Stimulated activated naive B cell treated with anti-CD40 and anti-IgM and Interleukin-4, amounts not matched to agents 10 μg/mL and 1 μg/mL and 100 μg/mL, for 72 hours (primary cell): ENCODE measurements around the gene PHACTR3.

Source experiments
- ATAC-seq, 2 donors: fragments of 150-1000 bp; cut with Tn5 transposase; replicated peaks; 2 replicates each; pipeline ENCODE4 v1.10.0; 2021; ENCODE audit warnings: moderate library complexity in 1 of 2
- DNase-seq: peaks from one replicate; pipeline ENCODE4 v3.0.0; 2021
- H3K27ac Mint-ChIP-seq: one replicate; pipeline ENCODE4 v1.8.0; 2022; ENCODE audit warnings: mild to moderate bottlenecking, mixed read lengths
- H3K27me3 Mint-ChIP-seq, 2 donors: one replicate each; pipeline ENCODE4 v1.8.0; 2022; ENCODE audit warnings: mixed read lengths in 2 of 2
- H3K36me3 Mint-ChIP-seq, 2 donors: one replicate each; pipeline ENCODE4 v1.8.0; 2022; ENCODE audit warnings: mixed read lengths in 2 of 2, mild to moderate bottlenecking in 1 of 2
- H3K4me1 Mint-ChIP-seq, 2 donors: one replicate each; pipeline ENCODE4 v1.8.0; 2022; ENCODE audit warnings: mixed read lengths in 2 of 2, mild to moderate bottlenecking in 1 of 2
- H3K4me3 Mint-ChIP-seq, 2 donors: one replicate each; pipeline ENCODE4 v1.8.0; 2022; ENCODE audit warnings: mild to moderate bottlenecking in 2 of 2, mixed read lengths in 2 of 2, moderate library complexity in 1 of 2
- H3K9me3 Mint-ChIP-seq, 2 donors: one replicate each; pipeline ENCODE4 v1.8.0; 2022; ENCODE audit warnings: mixed read lengths in 2 of 2, mild to moderate bottlenecking in 1 of 2

The PHACTR3 gene

DNA sequence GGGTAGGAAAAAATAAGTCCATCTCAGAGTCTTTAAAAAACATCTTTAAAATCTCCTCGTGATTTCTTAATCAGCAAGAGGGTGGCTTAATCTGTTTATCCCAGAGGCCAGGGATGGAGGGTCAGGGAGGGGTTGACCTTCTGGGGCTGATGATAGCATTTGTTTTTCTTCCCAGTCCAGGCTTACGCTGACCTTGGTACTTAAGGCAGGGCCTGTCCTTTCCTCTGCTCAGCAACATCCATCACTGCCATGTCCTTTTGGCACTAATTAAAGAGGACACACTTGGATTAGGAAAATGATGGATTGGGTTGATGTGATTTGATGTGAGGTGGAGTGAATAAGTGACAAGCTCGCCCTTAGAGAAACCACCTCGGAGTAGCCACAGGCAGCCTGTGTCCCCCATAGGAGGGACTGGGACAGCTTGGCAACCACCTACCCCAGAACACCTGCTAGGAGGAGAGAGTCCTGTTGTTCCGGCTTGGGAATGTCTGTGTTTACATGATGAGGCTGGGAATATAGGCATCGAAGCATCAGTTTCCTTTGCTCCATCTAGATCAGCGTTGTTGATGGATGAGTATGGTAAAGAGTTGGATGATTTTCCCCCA, 44.2 kb downstream of the PHACTR3 start:
- Mint-ChIP-seq H3K27ac (no peak overlapping the region), H3K4me3 (no peak overlapping the region), H3K36me3 (peaks cover 0 to 4% of the 10 kb centered on the region in 2 donors), H3K4me1 (no peaks in the 10 kb centered on the region), H3K27me3 (peaks cover 14 to 19% of the 10 kb centered on the region in 2 donors), H3K9me3 (peaks cover 12% of the 10 kb centered on the region in 2 donors)
- no peak for DNase-seq
- no peak for ATAC-seq

DNA sequence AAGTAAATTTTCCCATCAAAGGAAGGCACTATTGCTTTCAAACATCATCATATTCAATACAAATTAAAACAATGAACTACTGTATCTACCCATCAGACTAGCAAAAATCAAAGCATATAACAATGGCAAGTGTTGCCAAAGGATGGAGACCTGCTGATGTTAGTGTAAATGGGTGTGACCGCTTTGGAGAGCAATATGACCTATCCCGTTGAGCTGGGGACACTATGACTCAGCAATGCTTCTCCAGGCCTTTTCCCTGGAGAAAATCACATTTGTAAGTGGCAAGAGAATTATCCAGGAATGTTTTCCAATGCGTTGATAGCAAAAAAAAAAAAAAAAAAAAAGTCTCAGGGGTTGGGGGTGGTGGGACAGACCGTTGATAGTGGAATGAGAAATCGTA, 46.1 kb downstream of the PHACTR3 start:
- H3K36me3 Mint-ChIP-seq: peaks cover 0 to 4% of the 10 kb centered on the region in 2 donors
- H3K4me3 Mint-ChIP-seq: no peak overlapping the region
- no peak overlapping the region for H3K27ac Mint-ChIP-seq
- DNase-seq (no peak), ATAC-seq (no peak)
- no peaks in the 10 kb centered on the region for H3K4me1 Mint-ChIP-seq
- H3K9me3 Mint-ChIP-seq: peaks cover 10 to 12% of the 10 kb centered on the region in 2 donors
- H3K27me3 Mint-ChIP-seq: peaks cover 14 to 19% of the 10 kb centered on the region in 2 donors

DNA sequence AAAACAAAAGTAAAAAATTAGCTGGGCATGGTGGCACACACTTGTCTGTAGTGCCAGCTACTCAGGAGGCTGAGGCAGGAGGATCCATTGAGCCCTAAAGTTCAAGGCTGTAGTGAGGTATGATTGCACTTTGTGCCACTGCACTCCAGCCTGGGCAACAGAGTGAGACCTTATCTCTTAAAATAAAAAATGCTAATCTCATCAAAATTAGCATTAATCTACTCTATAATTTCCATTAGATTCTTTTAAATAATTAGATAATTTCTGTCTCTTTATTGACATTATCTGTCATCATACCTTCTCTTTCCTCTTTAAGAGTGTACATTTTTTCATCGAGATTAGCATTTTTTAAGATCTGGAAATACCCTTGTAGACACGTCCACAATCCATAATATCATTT, 48.0 kb downstream of the PHACTR3 start:
- Mint-ChIP-seq H3K9me3 (peaks cover 9 to 15% of the 10 kb centered on the region in 2 donors), H3K36me3 (peaks cover 0 to 4% of the 10 kb centered on the region in 2 donors), H3K4me1 (no peaks in the 10 kb centered on the region), H3K4me3 (no peak overlapping the region), H3K27me3 (peaks cover 8 to 12% of the 10 kb centered on the region in 2 donors), H3K27ac (no peak overlapping the region)
- no peak for ATAC-seq
- DNase-seq: no peak

GRCh38 chr20:59656417-59656816, 52.1 kb downstream of the PHACTR3 start:
- DNase-seq: no peak
- no peaks in the 10 kb centered on the region for H3K27me3 Mint-ChIP-seq
- H3K4me3 Mint-ChIP-seq: no peak overlapping the region
- ATAC-seq: no peak
- H3K36me3 Mint-ChIP-seq: no peaks in the 10 kb centered on the region
- no peak overlapping the region for H3K27ac Mint-ChIP-seq
- H3K9me3 Mint-ChIP-seq: peaks cover 18 to 26% of the 10 kb centered on the region in 2 donors
- H3K4me1 Mint-ChIP-seq: no peaks in the 10 kb centered on the region

- no peak for DNase-seq
- H3K4me3 Mint-ChIP-seq: no peak overlapping the region
- no peaks in the 10 kb centered on the region for H3K4me1 Mint-ChIP-seq
- no peak overlapping the region for H3K27ac Mint-ChIP-seq
- no peaks in the 10 kb centered on the region for H3K36me3 Mint-ChIP-seq
- ATAC-seq: no peak
- peaks cover 6 to 7% of the 10 kb centered on the region in 2 donors for H3K27me3 Mint-ChIP-seq
- H3K9me3 Mint-ChIP-seq: peaks cover 18 to 26% of the 10 kb centered on the region in 2 donors
Observed at GRCh38 chr20:59657459-59658046, 53.2 kb downstream of the PHACTR3 start.

DNA sequence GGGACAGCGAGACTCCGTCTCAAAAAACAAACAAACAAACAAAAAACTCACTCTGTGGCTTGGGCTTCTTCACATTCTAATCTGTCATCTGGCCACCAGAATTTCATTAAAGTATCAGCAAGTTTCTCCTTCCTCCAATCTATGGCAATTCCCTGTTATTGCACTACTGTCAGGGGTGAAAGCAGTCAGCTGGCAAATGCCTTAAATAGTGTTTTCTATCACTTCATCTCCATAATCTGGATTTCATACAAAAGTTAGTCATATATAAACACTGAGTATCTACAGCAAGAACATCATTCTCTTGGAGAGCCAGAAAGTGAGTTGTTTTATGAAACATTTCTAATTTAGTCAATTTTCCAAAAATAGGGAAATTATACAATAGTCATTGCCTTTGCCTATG, 56.1 kb downstream of the PHACTR3 start:
- DNase-seq: no peak
- Mint-ChIP-seq H3K4me3 (no peak overlapping the region), H3K9me3 (peaks cover 18 to 26% of the 10 kb centered on the region in 2 donors), H3K4me1 (no peaks in the 10 kb centered on the region), H3K36me3 (no peaks in the 10 kb centered on the region), H3K27ac (no peak overlapping the region), H3K27me3 (peaks cover 7 to 9% of the 10 kb centered on the region in 2 donors)
- ATAC-seq: no peak

- H3K4me1 Mint-ChIP-seq: no peaks in the 10 kb centered on the region
- ATAC-seq (no peak), DNase-seq (no peak)
- H3K27ac Mint-ChIP-seq: no peak overlapping the region
- H3K36me3 Mint-ChIP-seq: no peaks in the 10 kb centered on the region
- no peak overlapping the region for H3K4me3 Mint-ChIP-seq
- peaks cover 18 to 25% of the 10 kb centered on the region in 2 donors for H3K9me3 Mint-ChIP-seq
- H3K27me3 Mint-ChIP-seq: peaks cover 9 to 10% of the 10 kb centered on the region in 2 donors
Observed at GRCh38 chr20:59661153-59661552, 56.8 kb downstream of the PHACTR3 start.

DNA sequence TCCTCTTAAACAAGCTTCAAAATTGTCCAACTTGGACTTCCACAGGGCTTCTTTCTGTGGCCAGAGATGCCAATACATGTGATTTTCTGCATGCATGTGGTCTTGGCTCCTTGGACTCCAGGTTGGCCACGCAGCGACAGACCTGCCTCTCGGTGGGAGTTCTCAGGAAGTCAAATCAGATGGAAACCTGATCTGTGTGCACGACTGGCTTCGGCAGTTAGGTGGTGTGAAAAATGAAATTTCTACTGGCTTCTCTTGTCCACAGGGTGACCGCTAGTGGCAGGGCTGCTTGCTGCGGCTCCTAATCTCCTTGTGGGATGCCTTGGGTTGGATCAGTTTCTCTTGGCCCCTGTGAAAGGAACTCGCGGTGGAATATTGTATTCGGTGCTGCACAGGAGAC, 57.3 kb downstream of the PHACTR3 start:
- ATAC-seq (no peak), DNase-seq (no peak)
- Mint-ChIP-seq H3K36me3 (no peaks in the 10 kb centered on the region), H3K4me1 (no peaks in the 10 kb centered on the region), H3K27ac (no peak overlapping the region), H3K4me3 (no peak overlapping the region), H3K9me3 (peaks cover 16 to 21% of the 10 kb centered on the region in 2 donors), H3K27me3 (peaks cover 9 to 14% of the 10 kb centered on the region in 2 donors)

DNA sequence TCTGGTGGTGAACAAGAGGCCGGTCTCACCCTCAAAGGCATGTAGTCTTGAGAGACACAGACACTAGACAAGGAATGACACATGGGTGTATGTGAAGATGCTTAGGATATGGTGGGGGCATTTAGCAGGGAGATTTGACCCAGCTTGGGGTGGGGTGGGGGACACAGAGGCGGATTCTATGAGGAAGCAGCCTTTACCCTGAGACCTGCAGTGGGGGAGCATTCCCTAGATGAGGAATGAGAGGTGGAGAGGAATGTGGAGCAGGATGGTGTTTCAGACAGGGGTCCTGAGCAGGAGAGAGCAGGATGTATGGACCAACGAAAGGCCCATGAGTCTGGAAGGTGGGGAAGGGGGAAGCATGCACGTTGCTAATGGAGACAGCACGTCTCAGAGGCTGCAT, 57.8 kb downstream of the PHACTR3 start:
- H3K4me1 Mint-ChIP-seq: no peaks in the 10 kb centered on the region
- no peak for ATAC-seq

GRCh38 chr20:59662856-59663512, 58.6 kb downstream of the PHACTR3 start:
- DNase-seq (no peak), ATAC-seq (no peak)

More for the DNA sequence above, 57.8 kb downstream of the PHACTR3 start:
- no peak overlapping the region for H3K27ac Mint-ChIP-seq
- DNase-seq: no peak
- H3K9me3 Mint-ChIP-seq: peaks cover 13 to 17% of the 10 kb centered on the region in 2 donors
- no peaks in the 10 kb centered on the region for H3K36me3 Mint-ChIP-seq
- no peak overlapping the region for H3K4me3 Mint-ChIP-seq
- H3K27me3 Mint-ChIP-seq: peaks cover 9 to 15% of the 10 kb centered on the region in 2 donors

DNA sequence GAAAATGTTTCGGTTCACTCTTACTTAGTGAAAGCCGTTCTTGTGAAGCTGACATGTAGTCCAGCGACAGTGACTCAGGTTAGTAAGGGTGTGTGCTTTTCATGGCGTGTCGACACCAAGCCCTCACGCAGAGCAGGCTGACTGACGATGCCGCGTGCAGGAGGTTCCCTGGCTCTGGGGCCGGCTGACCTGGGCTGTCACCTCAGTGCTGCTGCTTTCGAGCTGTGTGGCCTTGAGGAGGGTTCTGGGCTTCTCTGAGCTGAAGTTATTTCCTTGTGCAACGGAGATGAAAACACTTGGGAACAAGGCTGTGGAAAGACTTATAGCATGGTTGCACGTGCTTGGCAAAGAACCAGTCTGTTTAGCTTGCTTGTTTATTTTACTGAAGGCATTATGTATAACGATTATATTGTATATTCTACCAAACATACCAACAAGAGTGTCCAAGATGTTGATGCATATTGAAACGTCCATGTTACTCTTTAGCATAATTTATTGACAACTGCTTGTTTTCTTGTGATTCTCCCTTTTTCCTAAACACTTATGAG, 59.2 kb downstream of the PHACTR3 start:
- ATAC-seq (no peak), DNase-seq (no peak)
- H3K9me3 Mint-ChIP-seq: peaks cover 4 to 5% of the 10 kb centered on the region in 2 donors
- H3K36me3 Mint-ChIP-seq: no peaks in the 10 kb centered on the region
- H3K4me1 Mint-ChIP-seq: no peaks in the 10 kb centered on the region
- H3K27ac Mint-ChIP-seq: no peak overlapping the region
- no peak overlapping the region for H3K4me3 Mint-ChIP-seq
- H3K27me3 Mint-ChIP-seq: peaks cover 9 to 15% of the 10 kb centered on the region in 2 donors

More at GRCh38 chr20:59662856-59663512, 58.6 kb downstream of the PHACTR3 start:
- Mint-ChIP-seq H3K4me3 (no peak overlapping the region), H3K27me3 (peaks cover 9 to 15% of the 10 kb centered on the region in 2 donors), H3K27ac (no peak overlapping the region), H3K9me3 (peaks cover 7 to 9% of the 10 kb centered on the region in 2 donors), H3K36me3 (no peaks in the 10 kb centered on the region), H3K4me1 (no peaks in the 10 kb centered on the region)

- H3K27me3 Mint-ChIP-seq: peaks cover 9 to 15% of the 10 kb centered on the region in 2 donors
- ATAC-seq: no peak
Observed at GRCh38 chr20:59664421-59664941, 60.1 kb downstream of the PHACTR3 start.

DNA sequence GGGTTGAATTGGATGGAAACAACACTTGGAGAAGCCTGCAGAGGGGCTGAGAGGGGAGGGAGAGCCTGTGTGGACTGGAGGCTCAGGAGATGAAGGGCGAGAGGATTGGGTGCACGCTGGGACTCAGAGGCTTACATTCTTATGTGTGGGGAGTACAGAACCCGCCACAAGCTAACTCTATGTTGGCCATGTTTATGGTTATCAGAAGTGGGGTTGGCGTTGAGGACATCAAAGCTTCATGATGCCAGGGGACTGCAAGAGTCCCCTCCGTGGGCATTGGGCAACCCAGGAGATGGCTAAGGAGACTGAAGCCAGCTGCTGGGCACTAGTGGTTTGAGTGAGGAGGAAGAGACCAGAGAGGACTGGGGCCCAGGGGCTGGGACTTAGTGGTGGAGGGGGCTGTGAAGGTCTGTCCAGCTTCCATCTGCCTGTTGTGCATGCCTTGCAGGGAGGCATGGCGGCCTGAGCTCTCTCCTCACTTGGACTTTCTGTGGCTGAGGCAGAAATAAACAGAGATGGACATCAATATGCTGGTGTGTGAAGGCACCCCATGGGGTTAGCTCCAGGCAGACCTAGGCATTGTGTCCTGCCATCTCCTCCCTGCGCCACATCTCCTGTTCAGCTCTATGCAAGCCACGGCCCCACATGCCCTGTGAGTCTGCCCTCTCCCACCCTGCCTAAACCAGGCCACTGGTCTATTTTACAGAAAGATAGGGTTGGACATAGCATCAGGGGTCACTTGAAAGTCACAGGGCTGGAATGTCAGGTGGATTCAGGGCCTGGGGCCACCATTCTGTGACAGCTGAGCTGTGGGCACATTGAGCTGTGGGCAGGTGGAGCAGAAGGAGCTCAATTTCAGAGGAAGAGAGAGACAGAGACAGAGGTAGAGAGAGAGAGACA, 61.6 kb downstream of the PHACTR3 start:
- Mint-ChIP-seq H3K4me3 (no peak overlapping the region), H3K9me3 (peaks cover 0 to 2% of the 10 kb centered on the region in 2 donors), H3K36me3 (no peaks in the 10 kb centered on the region), H3K27me3 (peaks cover 13 to 15% of the 10 kb centered on the region in 2 donors), H3K4me1 (no peaks in the 10 kb centered on the region), H3K27ac (no peak overlapping the region)
- DNase-seq (no peak), ATAC-seq (no peak)

More at GRCh38 chr20:59664421-59664941, 60.1 kb downstream of the PHACTR3 start:
- H3K27ac Mint-ChIP-seq: no peak overlapping the region
- H3K9me3 Mint-ChIP-seq: peaks cover 0 to 2% of the 10 kb centered on the region in 2 donors
- H3K4me3 Mint-ChIP-seq: no peak overlapping the region
- no peaks in the 10 kb centered on the region for H3K36me3 Mint-ChIP-seq
- no peaks in the 10 kb centered on the region for H3K4me1 Mint-ChIP-seq
- DNase-seq: no peak
